Measurements from ENCODE around the gene ZNF580. TPM values are rescaled to one million over a fixed set of nuclear protein-coding genes. Genes with fewer than 3 reads are reported as not detected.

ZNF580 gene
- total RNA-seq, 1 donor from 2014 or later: 41.8 TPM

- Mint-ChIP-seq H3K9me3 (no peaks in the 10 kb centered on the region), H3K4me3 (peak overlapping the region; percentile 5), H3K4me1 (peaks cover 17% of the 10 kb centered on the region), H3K27ac (ENCODE audit: unreplicated experiment) (no peak overlapping the region), H3K27me3 (ENCODE audit: low read depth) (no peaks in the 10 kb centered on the region), H3K36me3 (ENCODE audit: low read depth) (peaks cover 14% of the 10 kb centered on the region)
- DNase-seq (ENCODE audit: low read depth, low spot score): no peak
- no peak for TF ChIP-seq CTCF (conservative IDR thresholded peaks at IDR 0.05)
These were observed 21.0 kb downstream of the ZNF580 start for GRCh38 chr19:55661826-55662225.

- Mint-ChIP-seq H3K9me3 (no peaks in the 10 kb centered on the region), H3K36me3 (ENCODE audit: low read depth) (peaks cover 14% of the 10 kb centered on the region), H3K27me3 (ENCODE audit: low read depth) (no peaks in the 10 kb centered on the region), H3K27ac (ENCODE audit: unreplicated experiment) (no peak overlapping the region), H3K4me1 (peaks cover 5% of the 10 kb centered on the region), H3K4me3 (no peak overlapping the region)
- DNase-seq (ENCODE audit: low read depth, low spot score): no peak
- no peak for TF ChIP-seq CTCF (conservative IDR thresholded peaks at IDR 0.05)
These were observed 23.2 kb downstream of the ZNF580 start for GRCh38 chr19:55663846-55664536.

- Mint-ChIP-seq H3K4me1 (peaks cover 7% of the 10 kb centered on the region), H3K36me3 (ENCODE audit: low read depth) (peaks cover 16% of the 10 kb centered on the region), H3K4me3 (no peak overlapping the region), H3K9me3 (no peaks in the 10 kb centered on the region), H3K27me3 (ENCODE audit: low read depth) (peaks cover under 1% of the 10 kb centered on the region), H3K27ac (ENCODE audit: unreplicated experiment) (no peak overlapping the region)
- TF ChIP-seq CTCF (conservative IDR thresholded peaks at IDR 0.05): no peak
- DNase-seq (ENCODE audit: low read depth, low spot score): no peak
These were observed 25.7 kb downstream of the ZNF580 start for GRCh38 chr19:55666343-55667005.

GRCh38 chr19:55667006-55667381 lies 26.2 kb downstream of the ZNF580 start:
- peaks cover 15% of the 10 kb centered on the region for H3K36me3 Mint-ChIP-seq (ENCODE audit: low read depth)
- H3K4me1 Mint-ChIP-seq: peaks cover 10% of the 10 kb centered on the region
- H3K27ac Mint-ChIP-seq (ENCODE audit: unreplicated experiment): no peak overlapping the region
- H3K27me3 Mint-ChIP-seq (ENCODE audit: low read depth): peaks cover 3% of the 10 kb centered on the region
- no peak overlapping the region for H3K4me3 Mint-ChIP-seq
- no peak for DNase-seq (ENCODE audit: low read depth, low spot score)
- no peaks in the 10 kb centered on the region for H3K9me3 Mint-ChIP-seq
- TF ChIP-seq CTCF (conservative IDR thresholded peaks at IDR 0.05): no peak

GRCh38 chr19:55667511-55667910 lies 26.7 kb downstream of the ZNF580 start:
- peaks cover 18% of the 10 kb centered on the region for H3K36me3 Mint-ChIP-seq (ENCODE audit: low read depth)
- H3K27ac Mint-ChIP-seq (ENCODE audit: unreplicated experiment): no peak overlapping the region

More at GRCh38 chr19:55667511-55667910, 26.7 kb downstream of the ZNF580 start:
- no peak for TF ChIP-seq CTCF (conservative IDR thresholded peaks at IDR 0.05)
- Mint-ChIP-seq H3K27me3 (ENCODE audit: low read depth) (peaks cover 3% of the 10 kb centered on the region), H3K9me3 (no peaks in the 10 kb centered on the region), H3K4me3 (no peak overlapping the region), H3K4me1 (peaks cover 13% of the 10 kb centered on the region)
- DNase-seq (ENCODE audit: low read depth, low spot score): no peak
